ENCODE measurements around the gene EXOG.
A peak's percentile ranks its signal among the peaks of the same experiment; 100 is the strongest.

Gene EXOG

GRCh38 chr3:38473229-38473628 lies 22.9 kb upstream of the EXOG start:
- no peak for DNase-seq

DNA sequence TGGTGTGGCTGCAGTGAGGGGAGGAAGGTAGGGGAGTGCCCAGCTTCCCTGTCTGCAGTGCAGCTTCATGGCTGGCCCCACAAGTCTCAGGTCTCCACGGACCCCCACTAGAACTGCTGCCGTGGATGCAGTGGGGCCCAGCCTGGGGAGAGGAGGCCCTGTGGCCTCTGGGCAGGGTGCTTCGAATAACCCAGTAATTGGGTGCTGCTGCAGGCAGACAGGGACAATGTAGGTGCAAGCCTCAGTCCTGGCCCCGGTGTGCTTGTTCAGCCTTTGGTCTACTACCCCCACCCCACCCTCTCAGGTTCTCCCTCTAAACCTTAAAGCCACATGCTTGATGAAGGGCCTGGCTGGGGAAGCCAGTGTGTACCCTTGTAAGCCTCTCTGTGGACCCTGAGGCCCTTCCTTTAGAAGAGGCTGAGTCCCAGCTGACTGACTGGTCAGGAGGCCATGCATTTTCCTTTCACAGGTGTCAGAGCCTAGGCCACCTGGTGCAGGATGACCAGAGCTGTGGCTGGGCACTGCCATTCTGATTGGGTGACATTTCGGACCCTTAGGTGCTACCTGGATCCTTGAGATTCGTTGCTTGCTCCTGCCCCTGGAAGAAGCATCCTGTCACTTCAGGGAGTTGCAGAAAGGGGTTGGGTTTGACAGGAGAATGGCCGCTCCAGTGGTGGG lies 21.1 kb upstream of the EXOG start:
- no peak for DNase-seq

DNA sequence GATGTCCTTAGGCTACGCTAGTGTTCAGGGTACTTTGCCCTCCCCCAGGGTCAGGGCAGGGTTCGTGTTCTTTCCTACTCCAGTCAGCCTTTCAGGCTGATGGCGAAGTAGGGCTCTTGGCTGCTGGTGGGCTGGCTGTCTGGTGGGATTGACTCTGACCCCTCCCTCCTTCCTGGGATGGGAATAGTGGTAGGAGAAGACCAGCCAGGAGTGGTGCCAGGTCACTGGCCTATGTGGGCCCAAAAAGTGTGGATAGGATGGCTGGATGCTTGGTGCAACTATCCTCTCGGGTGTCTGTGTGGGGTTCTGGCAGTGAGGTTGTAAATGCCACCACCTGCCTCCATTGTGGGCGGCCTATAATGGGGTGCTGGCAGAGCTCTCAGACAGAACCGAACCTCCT lies 20.4 kb upstream of the EXOG start:
- no peak for DNase-seq

GRCh38 chr3:38476157-38476756 lies 19.9 kb upstream of the EXOG start:
- no peak for DNase-seq

DNA sequence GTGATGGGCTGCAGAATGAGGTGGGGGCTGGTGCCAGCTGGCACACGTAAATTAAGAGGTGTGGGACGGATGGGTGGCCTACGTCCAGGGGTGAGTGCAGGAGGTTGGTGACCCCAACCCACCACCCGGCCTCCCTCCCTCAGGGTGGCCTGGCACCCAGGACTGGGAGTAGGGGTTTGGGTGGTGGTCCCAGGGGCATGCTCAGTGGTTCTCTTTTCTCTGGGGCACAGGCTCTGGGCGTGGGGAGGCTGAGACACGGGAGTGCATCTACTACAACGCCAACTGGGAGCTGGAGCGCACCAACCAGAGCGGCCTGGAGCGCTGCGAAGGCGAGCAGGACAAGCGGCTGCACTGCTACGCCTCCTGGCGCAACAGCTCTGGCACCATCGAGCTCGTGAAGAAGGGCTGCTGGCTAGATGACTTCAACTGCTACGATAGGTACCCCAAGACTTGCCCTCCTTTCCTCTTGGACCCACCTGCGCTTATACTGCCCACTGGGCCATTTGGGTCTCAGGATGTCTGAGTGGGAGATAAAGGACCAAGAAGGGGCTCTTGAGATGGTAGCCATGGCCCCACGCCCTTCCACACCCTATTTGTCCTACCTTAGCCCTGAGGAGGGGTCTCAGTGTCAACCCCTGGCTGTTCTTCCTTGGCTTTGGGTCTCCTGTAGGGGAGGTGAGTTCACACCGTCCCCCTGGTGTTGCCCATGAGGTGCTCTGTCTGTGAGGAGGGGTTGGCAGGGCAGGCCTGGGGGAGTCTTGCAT lies 18.9 kb upstream of the EXOG start:
- DNase-seq: no peak

- DNase-seq: no peak
Measured at GRCh38 chr3:38477839-38478450, 18.2 kb upstream of the EXOG start.

DNA sequence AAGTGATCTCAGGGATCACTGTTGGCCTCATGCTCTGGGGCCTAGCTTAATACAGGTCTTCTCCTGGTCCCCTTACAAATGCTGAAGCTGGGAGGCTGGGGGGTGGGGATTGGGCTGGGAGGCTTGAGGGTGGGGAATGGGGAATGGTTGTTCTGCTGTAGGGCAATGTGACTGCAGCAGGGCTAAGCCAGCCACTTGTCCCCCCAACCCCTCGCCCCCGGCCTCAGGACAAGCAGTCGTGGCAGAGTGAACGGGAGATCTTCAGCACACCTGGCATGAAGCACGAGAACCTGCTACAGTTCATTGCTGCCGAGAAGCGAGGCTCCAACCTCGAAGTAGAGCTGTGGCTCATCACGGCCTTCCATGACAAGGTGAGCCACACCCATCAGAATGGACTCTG lies 17.2 kb upstream of the EXOG start:
- no peak for DNase-seq

- peak in 1 of 4 experiments; percentile 14 for DNase-seq
Measured at GRCh38 chr3:38479431-38480092, 16.6 kb upstream of the EXOG start.

DNA sequence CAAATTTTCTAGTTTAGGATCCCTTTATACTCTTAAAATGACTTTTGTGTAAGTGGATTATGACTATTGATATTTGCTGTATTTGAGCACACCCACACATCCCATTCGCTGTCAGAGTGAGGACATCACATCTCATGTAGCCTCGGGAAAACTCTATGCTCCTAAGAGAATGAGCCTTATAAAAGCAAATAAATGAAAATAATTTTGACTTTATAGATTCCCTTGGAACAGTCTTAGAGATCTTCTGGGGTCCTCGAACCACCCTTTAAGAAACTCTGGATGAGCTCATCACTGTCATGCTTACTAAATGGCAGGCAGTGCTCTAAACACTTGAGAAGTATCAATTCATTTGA lies 16.1 kb upstream of the EXOG start:
- no peak for DNase-seq

DNA sequence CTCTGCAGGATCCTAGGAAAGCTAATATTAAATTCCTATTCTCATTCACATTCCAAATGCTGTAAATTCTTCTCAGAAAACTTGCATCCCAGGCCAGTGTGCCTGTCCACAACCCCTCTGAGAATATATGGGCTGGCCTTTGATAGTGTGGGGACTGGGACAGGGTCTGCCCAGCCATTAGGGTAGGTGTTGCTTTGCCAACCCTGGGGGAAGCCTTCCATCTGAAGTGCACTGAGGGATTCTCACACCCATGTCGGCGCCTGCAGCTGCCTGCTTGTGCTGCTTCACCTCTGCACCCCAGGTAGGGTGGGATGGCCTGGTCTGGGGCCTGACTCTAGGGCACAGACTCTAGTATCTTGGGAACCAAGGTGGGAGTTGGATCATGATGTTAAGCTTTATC lies 15.2 kb upstream of the EXOG start:
- DNase-seq: no peak

GRCh38 chr3:38482951-38483350 lies 13.2 kb upstream of the EXOG start:
- no peak for DNase-seq

DNA sequence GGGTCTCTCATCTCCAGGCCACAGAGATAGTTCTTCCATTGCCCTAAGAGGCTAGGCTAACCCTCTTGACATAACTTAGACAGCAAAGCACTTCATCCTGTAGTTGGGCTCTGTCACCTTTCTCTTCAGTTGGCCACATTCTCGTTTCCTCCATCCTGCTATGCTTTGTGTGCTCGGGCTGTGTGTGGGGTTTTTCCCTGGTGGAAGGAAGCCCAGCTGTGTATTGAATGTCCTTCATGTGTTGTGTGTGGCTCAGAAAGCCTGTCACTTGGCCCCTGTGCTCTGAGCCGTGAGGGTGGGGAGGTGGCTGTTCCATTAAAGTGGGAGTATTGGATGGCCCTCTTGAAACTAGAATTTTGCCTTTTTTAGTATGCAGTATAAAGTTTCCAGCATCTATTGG lies 8.8 kb upstream of the EXOG start:
- no peak for DNase-seq

- DNase-seq: no peak
Measured at GRCh38 chr3:38488949-38489348, 7.2 kb upstream of the EXOG start.

GRCh38 chr3:38489766-38490165 lies 6.4 kb upstream of the EXOG start:
- DNase-seq: no peak

DNA sequence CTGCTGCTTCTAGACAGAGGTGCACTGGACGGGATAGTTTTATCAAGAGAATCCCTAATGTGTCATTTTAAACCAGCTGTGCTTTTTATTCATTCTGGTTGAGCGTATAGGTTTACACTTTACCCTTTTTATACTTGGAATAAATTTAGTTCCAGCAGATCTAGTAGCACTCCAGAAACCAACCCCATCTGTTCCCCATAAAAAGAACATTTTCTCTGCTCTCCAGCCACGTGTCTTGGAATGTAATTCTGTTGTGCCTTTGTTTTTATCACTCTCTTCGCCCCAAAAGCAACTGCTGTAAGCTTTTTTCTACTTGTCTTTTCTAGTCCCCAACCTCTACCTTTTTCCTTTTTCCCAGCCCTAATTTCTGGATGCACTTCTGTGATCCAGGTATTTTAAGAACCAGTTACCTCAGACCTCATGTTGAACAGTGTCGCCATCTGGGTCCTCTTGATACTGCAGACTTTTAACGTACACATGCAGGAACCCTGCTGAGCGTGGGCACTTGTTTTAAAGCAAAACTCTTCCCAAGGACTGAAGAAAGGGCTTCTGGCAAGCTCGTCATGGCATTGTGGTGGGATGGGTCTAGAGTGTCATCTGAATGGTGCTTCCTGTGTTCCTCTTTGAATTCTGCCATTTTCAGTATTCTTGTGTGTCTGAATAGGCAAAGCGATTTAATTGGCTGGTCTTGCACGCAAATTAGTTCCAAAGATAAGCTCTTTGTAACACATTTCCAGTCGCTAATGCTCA lies 5.7 kb upstream of the EXOG start:
- no peak for DNase-seq

DNA sequence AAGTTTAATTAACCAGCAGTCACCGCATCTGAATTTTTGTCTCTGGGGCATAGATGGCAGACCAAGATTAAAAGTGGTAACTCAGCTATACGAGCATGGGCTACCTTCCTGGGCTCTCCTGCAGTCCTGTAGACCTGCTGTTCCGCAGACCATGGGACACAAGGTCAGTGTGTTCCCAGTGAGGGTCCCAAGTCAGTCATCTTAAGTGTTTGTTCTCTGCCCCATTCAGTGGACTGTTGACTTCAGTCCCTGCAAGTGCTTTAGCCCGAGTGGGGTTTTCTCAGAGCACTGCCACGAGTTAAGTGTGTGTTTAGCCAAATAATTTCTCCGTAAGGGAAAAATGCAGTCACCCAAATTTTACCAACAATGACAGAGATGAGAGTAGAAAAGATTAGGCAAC lies 4.9 kb upstream of the EXOG start:
- no peak for DNase-seq

DNA sequence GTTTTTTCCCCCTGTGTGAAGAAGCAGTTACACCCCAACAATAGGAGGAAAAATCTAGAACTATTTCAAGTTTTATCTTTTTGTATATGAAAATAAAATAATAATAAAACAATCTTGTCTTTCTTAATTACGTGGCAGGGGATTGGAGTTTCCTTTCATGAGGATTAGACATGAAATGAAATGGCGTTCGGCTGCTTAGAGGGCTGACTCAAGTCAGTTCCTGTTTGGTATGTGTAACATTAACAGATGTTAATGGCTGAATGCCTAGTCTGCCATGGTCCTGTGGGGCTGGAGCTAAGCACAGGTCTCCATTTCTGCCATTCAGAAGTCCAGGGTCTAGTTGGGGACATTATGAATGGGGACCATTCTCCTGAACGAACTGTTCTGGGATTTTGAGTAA lies 3.1 kb upstream of the EXOG start:
- DNase-seq: no peak

DNA sequence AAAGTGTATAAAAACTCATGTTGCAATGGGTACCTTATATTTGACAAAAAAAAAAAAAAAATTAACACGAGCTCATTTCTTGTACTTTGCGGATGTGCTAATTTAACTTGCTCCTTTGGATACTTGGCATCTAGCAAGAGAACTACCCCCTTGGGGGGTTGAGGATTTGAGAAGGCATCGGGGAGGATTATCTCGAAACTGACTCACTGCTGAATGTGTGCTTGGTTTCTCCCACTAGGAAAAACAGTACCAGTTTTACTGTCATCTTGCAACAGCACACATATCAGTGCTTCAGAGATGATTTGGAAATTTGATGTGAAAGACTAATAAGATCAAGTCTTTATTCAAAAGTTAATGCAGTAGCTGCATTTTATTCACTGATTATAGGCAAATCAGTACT lies 891 bp downstream of the EXOG start:
- no peak for DNase-seq

- no peak for DNase-seq
Measured at GRCh38 chr3:38500688-38501417, 4.7 kb downstream of the EXOG start.

DNA sequence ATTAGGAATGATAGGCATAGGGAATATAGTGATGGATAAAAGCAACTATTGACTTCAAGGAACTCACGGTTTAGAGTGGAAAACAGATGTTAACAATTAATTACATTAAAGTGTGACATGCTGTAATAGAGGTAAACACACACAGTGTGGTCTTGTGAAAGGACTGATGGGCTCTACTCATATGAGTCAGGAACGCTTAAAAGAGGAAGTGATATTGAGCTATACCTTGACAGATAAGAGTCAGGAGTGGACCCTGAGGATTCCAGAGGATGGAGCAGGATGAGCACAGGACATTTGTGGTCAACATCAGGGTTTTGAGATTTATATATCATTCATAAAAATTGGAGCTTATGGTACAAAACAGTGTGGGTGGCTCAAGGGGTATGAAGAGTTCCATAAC lies 11.0 kb downstream of the EXOG start:
- DNase-seq: no peak

DNA sequence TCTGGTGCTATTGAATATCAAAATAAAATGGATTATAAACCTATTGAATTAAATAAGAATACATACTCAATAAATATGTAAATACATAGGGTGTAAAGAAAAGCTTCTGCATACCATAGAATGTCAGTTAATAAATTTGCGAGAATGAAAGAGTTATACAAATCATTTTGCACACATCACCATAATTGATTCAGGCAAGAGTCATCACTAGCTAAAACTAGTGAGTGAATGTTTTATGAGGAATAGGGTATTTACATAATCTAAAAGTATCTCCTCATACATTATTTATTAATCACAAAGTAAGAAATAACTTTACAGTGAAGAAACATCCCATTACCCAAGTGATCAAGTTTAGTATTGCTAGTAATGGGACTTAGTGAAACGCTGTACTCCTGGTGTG lies 13.6 kb downstream of the EXOG start:
- DNase-seq: no peak

GRCh38 chr3:38510631-38511030 lies 14.5 kb downstream of the EXOG start:
- no peak for DNase-seq

Data from activated CD4-positive, CD25-positive, alpha-beta regulatory T cell (primary cell).